Measurements from ENCODE around the gene RGL4.

Gene RGL4

DNA sequence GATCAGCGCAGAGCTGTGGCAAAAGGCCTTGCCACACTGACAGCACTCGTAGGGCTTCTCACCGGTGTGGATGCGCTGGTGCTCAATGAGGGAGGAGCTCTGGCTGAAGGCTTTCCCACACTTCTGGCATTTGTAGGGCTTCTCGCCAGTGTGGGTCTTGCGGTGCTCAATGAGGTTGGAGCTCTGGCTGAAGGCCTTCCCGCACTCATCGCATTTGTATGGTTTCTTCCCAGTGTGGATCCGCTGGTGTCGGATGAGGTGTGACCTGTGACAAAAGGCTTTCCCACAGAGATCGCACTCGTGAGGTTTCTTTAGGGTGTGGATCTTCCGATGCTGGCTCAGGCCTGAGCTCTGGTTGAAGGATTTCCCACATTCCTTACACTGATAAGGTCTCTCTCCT is 53.2 kb downstream of the RGL4 start:
- no peak for DNase-seq

DNA sequence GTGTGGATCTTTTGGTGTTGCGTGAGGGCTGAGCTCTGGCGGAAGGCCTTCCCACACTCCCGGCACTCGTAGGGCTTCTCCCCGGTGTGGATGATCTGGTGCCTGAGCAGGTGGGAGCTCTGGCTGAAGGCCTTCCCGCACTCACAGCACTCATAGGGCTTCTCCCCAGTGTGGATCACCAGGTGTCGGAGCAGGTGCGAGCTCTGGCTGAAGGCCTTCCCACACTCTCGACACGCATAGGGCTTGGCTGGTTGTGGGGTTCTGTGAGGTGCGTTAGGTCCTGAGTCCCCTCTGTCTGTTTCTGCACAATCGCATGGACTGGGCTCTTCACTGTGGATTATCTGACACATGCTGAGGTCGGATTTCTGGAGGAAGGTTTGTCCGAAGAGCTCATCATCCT is 53.7 kb downstream of the RGL4 start:
- no peak for DNase-seq

DNA sequence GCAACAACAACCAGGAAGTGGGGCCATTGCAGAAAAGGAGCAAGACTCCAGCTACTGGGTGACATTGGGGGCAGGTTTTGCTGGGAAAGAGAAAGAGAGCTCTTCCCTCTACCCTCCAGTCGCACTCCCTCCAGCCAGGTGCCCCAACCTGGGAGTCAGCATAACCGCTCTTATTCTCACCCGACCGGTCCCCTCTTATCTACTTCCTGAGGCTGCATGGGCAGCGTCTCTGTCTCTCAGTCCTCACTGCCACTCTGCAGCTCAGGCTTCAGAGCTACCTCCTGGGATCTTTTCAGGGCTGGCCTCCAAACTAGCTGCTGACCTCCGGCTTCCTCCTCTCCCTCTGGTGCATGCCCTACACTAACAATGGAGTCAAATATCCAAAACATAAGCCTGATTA is 55.0 kb downstream of the RGL4 start:
- DNase-seq, result no peak
